Progenitor cell of endocrine pancreas (in vitro differentiated cells): ENCODE data around the gene COCH. TPM values are rescaled to one million over a fixed set of nuclear protein-coding genes. Genes with fewer than 3 reads are reported as not detected.

Source experiments
- DNase-seq: peaks from one replicate; pipeline ENCODE4 v3.0.0; 2021; ENCODE audit warnings: low spot score; ENCODE audit not compliant: unreplicated experiment
- H3K27ac Mint-ChIP-seq: 2 replicates; pipeline ENCODE4 v1.8.0; 2021; ENCODE audit warnings: mild to moderate bottlenecking, moderate library complexity, mixed read lengths
- H3K27me3 Mint-ChIP-seq: 2 replicates; pipeline ENCODE4 v1.8.0; 2021; ENCODE audit warnings: mixed read lengths
- H3K36me3 Mint-ChIP-seq: 2 replicates; pipeline ENCODE4 v1.8.0; 2022; ENCODE audit warnings: mixed read lengths; ENCODE audit not compliant: insufficient read depth
- H3K4me1 Mint-ChIP-seq: 2 replicates; pipeline ENCODE4 v1.8.0; 2021; ENCODE audit warnings: low read depth, mixed read lengths
- H3K4me3 Mint-ChIP-seq: 2 replicates; pipeline ENCODE4 v1.8.0; 2021; ENCODE audit warnings: low read depth, mild to moderate bottlenecking, moderate library complexity, mixed read lengths
- H3K9me3 Mint-ChIP-seq: 2 replicates; pipeline ENCODE4 v1.8.0; 2021; ENCODE audit warnings: low read depth, mixed read lengths
- total RNA-seq: library from RNA; stranded (reverse); gene quantifications from 2 replicates; pipeline ENCODE4 v1.2.1, GENCODE V29; 2021
- TF ChIP-seq, protein P1 (sequence below): fragments of 200-600 bp; sonication (generic); IDR thresholded peaks from one replicate; pipeline ENCODE4 v1.5.0; 2021; ENCODE audit warnings: antibody characterized with exemption, mild to moderate bottlenecking; ENCODE audit not compliant: unreplicated experiment

The COCH gene
- total RNA-seq, 1 donor from 2014 or later, result 26.9 TPM

- peaks cover 29% of the 10 kb centered on the region for H3K27me3 Mint-ChIP-seq
- TF ChIP-seq, protein P1, sequence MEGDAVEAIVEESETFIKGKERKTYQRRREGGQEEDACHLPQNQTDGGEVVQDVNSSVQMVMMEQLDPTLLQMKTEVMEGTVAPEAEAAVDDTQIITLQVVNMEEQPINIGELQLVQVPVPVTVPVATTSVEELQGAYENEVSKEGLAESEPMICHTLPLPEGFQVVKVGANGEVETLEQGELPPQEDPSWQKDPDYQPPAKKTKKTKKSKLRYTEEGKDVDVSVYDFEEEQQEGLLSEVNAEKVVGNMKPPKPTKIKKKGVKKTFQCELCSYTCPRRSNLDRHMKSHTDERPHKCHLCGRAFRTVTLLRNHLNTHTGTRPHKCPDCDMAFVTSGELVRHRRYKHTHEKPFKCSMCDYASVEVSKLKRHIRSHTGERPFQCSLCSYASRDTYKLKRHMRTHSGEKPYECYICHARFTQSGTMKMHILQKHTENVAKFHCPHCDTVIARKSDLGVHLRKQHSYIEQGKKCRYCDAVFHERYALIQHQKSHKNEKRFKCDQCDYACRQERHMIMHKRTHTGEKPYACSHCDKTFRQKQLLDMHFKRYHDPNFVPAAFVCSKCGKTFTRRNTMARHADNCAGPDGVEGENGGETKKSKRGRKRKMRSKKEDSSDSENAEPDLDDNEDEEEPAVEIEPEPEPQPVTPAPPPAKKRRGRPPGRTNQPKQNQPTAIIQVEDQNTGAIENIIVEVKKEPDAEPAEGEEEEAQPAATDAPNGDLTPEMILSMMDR, result no peak
Observed at GRCh38 chr14:30868736-30869135, 5.6 kb upstream of the COCH start.

GRCh38 chr14:30869551-30870155 is 4.7 kb upstream of the COCH start:
- TF ChIP-seq, protein P1, result no peak
- no peak overlapping the region for H3K4me3 Mint-ChIP-seq
- DNase-seq, result no peak
- peaks cover 2% of the 10 kb centered on the region for H3K4me1 Mint-ChIP-seq
- H3K27me3 Mint-ChIP-seq, result peaks cover 27% of the 10 kb centered on the region
- no peak overlapping the region for H3K27ac Mint-ChIP-seq
- no peaks in the 10 kb centered on the region for H3K9me3 Mint-ChIP-seq
- no peaks in the 10 kb centered on the region for H3K36me3 Mint-ChIP-seq

More at GRCh38 chr14:30868736-30869135, 5.6 kb upstream of the COCH start:
- H3K36me3 Mint-ChIP-seq, result no peaks in the 10 kb centered on the region
- DNase-seq, result no peak
- no peak overlapping the region for H3K4me3 Mint-ChIP-seq
- H3K9me3 Mint-ChIP-seq, result no peaks in the 10 kb centered on the region
- H3K27ac Mint-ChIP-seq, result no peak overlapping the region
- H3K4me1 Mint-ChIP-seq, result peaks cover 2% of the 10 kb centered on the region

DNA sequence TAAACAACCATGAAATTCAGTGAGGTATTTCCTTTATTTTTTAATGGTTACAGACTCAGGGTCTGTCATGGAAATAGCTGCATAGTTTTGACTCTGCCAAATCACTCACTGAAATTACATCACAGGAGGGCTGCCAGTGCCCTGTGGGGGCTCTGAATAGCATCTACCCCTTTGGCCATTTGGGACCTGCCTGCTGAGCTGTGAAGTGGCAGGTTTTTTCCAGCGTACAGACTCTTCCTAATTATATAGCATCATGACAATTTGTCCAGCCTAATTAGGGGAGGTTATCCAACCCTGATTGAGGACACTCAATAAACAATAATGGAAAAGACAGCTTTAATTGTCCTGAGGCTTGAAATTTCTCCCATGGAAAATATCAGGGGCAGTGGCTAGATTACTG is 1.8 kb upstream of the COCH start:
- no peak for DNase-seq
- no peaks in the 10 kb centered on the region for H3K36me3 Mint-ChIP-seq
- no peaks in the 10 kb centered on the region for H3K9me3 Mint-ChIP-seq
- peaks cover 5% of the 10 kb centered on the region for H3K4me1 Mint-ChIP-seq
- no peak overlapping the region for H3K4me3 Mint-ChIP-seq
- H3K27ac Mint-ChIP-seq, result no peak overlapping the region
- peaks cover 42% of the 10 kb centered on the region for H3K27me3 Mint-ChIP-seq
- TF ChIP-seq, protein P1, result no peak

DNA sequence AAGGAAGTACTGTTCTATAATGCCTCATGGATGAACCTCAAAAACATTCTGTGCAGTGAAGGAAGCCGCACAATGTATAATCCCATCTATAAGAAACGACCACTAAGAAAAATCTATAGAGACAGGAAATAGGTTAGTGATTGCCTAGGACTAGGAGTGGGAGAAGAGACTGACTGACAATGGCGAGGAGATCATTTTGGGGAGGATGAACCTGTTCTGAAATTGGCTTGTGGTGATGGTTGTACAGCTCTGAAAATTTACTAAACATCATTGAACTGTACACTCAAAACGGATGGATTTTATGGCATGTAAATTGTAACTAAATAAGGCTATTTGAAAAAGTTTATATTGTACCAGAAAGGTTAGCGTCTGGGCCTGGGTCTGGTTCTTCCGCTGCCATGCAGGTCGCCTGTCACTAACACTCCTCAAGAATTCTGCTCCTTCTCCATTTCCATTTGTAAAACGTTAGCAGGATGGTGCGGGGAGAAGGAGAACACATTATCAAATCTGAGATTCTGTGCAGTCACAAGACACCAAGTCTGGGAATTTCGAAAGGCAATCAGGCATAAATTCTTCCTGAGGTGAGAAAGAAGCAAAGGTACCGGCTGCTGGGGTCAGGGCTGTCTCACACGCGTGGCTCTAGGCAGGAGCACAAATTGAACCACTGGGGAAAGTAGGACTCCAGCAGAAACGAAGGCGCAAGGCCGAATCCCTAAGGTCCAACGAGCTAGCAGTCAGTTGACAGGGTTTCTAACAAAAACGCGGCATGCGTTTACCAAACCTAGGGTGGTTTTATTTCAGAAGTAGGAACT is 845 bp upstream of the COCH start:
- H3K4me3 Mint-ChIP-seq, result peak overlapping the region; percentile 61
- DNase-seq, result no peak
- peaks cover 45% of the 10 kb centered on the region for H3K27me3 Mint-ChIP-seq
- H3K9me3 Mint-ChIP-seq, result no peaks in the 10 kb centered on the region
- TF ChIP-seq, protein P1, result no peak
- peak overlapping the region; percentile 3 for H3K27ac Mint-ChIP-seq
- H3K36me3 Mint-ChIP-seq, result no peaks in the 10 kb centered on the region
- H3K4me1 Mint-ChIP-seq, result peaks cover 5% of the 10 kb centered on the region

GRCh38 chr14:30874999-30875787 is 834 bp downstream of the COCH start:
- peak overlapping the region; percentile 70 for H3K27ac Mint-ChIP-seq
- H3K4me3 Mint-ChIP-seq, result peak overlapping the region; percentile 79
- H3K27me3 Mint-ChIP-seq, result peaks cover 39% of the 10 kb centered on the region
- no peaks in the 10 kb centered on the region for H3K36me3 Mint-ChIP-seq
- peaks cover 5% of the 10 kb centered on the region for H3K4me1 Mint-ChIP-seq
- no peaks in the 10 kb centered on the region for H3K9me3 Mint-ChIP-seq
- DNase-seq, result peak; percentile 28
- TF ChIP-seq, protein P1, result no peak
